Activated naive CD4-positive, alpha-beta T cell treated with anti-CD3 and anti-CD28 coated beads for 36 hours (primary cell): ENCODE data around the gene ERO1B. TPM values are rescaled to one million over a fixed set of nuclear protein-coding genes. Genes with fewer than 3 reads are reported as not detected.
A peak's percentile ranks its signal among the peaks of the same experiment; 100 is the strongest.
"Not testable (repeated sequence)": the region's sequence is repeated elsewhere in the genome, so short reads cannot be mapped to it uniquely, and the experiment has no call there.

Experiments used
- CTCF ChIA-PET: fragments of 350-600 bp; sonication (Branson Sonifier 250); formaldehyde crosslinking; loops from one replicate; lab custom pipeline; 2021; ENCODE audit warnings: antibody characterized with exemption; lab: Charles Lee
- DNase-seq: peaks from one replicate; pipeline ENCODE4 v3.0.0-alpha.2; 2020
- H3K27ac Mint-ChIP-seq: one replicate; pipeline ENCODE4 v1.8.0; 2021; ENCODE audit warnings: mild to moderate bottlenecking, mixed read lengths
- H3K27me3 Mint-ChIP-seq: one replicate; pipeline ENCODE4 v1.8.0; 2021; ENCODE audit warnings: low read depth, mixed read lengths
- H3K36me3 Mint-ChIP-seq: one replicate; pipeline ENCODE4 v1.8.0; 2021; ENCODE audit warnings: low read depth, mixed read lengths
- H3K4me1 Mint-ChIP-seq: one replicate; pipeline ENCODE4 v1.8.0; 2021; ENCODE audit warnings: low read depth, mixed read lengths
- H3K4me3 Mint-ChIP-seq: one replicate; pipeline ENCODE4 v1.8.0; 2021; ENCODE audit warnings: mild to moderate bottlenecking, moderate library complexity, mixed read lengths
- H3K9me3 Mint-ChIP-seq: one replicate; pipeline ENCODE4 v1.8.0; 2021; ENCODE audit warnings: mixed read lengths
- intact Hi-C: fragments of 100-400 bp; cut with micrococcal nuclease; formaldehyde crosslinking; loops from one replicate; pipeline ENCODE4 v1.15.1; 2023
- total RNA-seq, 2 experiments: library from RNA; stranded (reverse); gene quantifications; one replicate each; pipeline ENCODE4 v1.2.3, GENCODE V29; 2021

The ERO1B gene
- total RNA-seq, 2 experiments from 2014 or later = 1.6 to 2.5 TPM

DNA sequence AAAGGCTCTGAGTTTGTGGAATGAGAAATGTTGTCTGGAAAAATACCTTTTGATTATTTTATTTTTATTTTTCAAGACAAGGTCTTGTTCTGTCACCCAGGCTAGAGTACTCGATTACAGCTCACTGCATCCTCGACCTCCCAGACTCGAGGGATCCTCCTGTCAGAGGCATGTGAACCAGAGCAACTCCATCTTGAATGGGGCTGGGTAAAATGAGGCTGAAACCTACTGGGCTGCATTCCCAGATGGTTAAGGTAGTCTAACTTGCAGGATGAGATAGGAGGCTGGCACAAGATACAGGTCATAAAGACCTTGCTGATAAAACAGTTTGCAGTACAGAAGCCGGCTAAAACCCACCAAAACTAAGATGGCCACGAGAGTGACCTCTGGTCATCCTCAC, 32.3 kb upstream of the ERO1B start:
- CTCF ChIA-PET = interaction anchor here (1.7 kb wide), 1 partner anchor 9 kb away, joined by 4 read pairs; no protein-coding TSS in a partner anchor
- H3K27ac Mint-ChIP-seq, H3K4me1 Mint-ChIP-seq, H3K36me3 Mint-ChIP-seq, H3K4me3 Mint-ChIP-seq, H3K27me3 Mint-ChIP-seq, intact Hi-C loops, DNase-seq, H3K9me3 Mint-ChIP-seq: not testable (repeated sequence)

DNA sequence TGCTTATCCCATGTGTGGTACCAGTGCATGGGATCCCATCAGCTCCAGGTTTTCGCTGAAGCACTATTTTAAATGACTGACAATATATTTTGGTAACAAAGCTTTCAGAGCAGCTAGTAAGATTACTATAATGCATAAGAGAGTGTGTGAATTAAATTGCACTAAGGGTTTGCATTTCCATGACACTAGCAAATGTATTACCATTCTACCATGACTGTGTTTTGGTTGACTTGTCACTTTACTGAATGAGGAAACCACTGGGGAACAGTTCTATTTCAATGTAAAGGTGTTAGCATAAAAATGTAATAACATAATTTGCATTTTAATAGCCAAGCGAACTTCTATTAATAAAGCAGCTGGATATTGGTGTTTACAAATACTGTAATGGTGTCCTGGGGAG, 31.7 kb upstream of the ERO1B start:
- Mint-ChIP-seq H3K27ac (no peak overlapping the region), H3K4me1 (no peaks in the 10 kb centered on the region), H3K9me3 (no peaks in the 10 kb centered on the region), H3K27me3 (peaks cover 3% of the 10 kb centered on the region), H3K36me3 (no peaks in the 10 kb centered on the region), H3K4me3 (no peak overlapping the region)
- no peak for DNase-seq
- intact Hi-C loops = no loop called here
- CTCF ChIA-PET = no interaction called here

DNA sequence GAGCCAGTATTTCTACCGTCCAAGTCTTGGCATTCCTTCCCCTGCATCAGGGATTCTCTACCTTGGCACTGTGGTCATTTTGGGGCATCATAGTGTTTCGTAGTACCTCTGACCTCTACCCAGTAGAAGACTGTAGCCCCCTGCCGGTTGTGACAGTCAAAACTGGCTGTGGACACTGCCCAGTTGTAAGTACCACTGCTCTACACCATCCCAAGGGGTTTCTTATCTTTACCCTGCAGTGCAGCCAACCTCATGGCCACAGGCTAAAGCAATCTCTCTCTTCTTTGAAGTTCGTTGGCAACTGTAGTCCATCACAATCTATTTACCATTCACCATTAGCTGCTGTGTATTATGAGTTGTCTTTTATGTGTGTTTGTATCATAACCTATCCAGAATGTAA, 29.3 kb upstream of the ERO1B start:
- Mint-ChIP-seq H3K9me3 (no peaks in the 10 kb centered on the region), H3K36me3 (no peaks in the 10 kb centered on the region), H3K27ac (no peak overlapping the region), H3K4me3 (no peak overlapping the region), H3K4me1 (no peaks in the 10 kb centered on the region), H3K27me3 (peaks cover 3% of the 10 kb centered on the region)
- CTCF ChIA-PET = no interaction called here
- DNase-seq = no peak
- intact Hi-C loops = no loop called here

DNA sequence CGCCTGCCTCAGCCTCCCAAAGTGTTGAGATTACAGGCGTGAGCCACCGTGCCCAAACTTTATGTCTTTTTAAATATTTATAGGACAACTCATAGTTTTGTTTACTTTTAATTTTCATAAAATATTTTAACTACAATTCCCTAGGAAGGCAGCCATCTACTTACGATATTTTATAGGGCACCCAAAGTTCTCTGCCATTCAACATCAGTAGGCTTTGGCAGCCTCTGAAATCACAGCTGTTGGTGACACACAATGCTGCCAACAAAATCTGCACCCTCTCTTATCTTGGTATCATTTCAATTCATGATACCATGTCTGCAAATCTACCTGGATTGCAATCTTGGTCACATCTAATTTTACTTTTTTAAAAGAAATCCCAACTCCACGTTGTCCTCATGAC, 27.1 kb upstream of the ERO1B start:
- Mint-ChIP-seq H3K9me3 (no peaks in the 10 kb centered on the region), H3K4me1 (no peaks in the 10 kb centered on the region), H3K4me3 (no peak overlapping the region), H3K27ac (no peak overlapping the region), H3K36me3 (no peaks in the 10 kb centered on the region), H3K27me3 (no peaks in the 10 kb centered on the region)
- CTCF ChIA-PET = no interaction called here
- no peak for DNase-seq
- intact Hi-C loops = no loop called here

DNA sequence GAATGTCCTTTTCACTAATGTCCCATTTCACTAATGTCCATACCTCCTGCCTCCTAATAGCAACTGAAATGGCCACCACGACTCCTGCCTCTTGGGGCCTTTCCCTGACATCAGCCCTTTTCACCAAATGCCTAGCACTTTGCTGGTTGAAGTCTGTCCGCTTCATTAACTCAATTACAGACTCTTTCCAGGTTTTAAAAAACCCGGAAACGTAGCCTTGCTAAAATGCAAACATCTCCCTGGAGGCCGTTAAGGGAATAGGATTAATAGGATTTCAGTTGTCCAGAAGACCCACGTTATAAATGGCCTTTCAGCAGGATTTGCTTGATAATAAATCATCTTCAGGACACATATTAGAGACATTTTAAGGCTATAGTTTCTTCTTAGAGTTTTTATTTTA, 25.7 kb upstream of the ERO1B start:
- Mint-ChIP-seq H3K27ac (no peak overlapping the region), H3K36me3 (no peaks in the 10 kb centered on the region), H3K9me3 (no peaks in the 10 kb centered on the region), H3K4me1 (peaks cover 2% of the 10 kb centered on the region), H3K4me3 (no peak overlapping the region), H3K27me3 (no peaks in the 10 kb centered on the region)
- intact Hi-C loops = no loop called here
- no peak for DNase-seq
- CTCF ChIA-PET = no interaction called here

DNA sequence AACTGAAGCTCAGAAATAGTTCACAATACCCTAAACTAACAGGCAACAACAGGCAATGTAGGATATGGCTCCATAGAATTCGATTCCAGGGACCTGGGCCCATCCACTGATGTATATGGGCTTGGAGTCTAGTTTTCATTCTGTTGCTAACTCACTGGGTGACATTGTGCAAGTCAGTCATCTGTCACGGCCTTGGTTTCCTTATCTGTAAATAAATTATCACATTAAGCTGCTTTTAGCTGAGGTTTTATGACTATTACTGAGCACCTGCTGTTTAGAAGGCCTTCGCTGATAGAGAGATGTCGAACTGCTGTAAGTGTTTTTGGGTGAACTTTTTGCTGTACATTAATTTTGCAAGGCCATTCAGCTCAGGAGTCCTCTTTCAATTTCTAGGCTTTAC, 22.9 kb upstream of the ERO1B start:
- H3K4me3 Mint-ChIP-seq = no peak overlapping the region
- DNase-seq = no peak
- no peaks in the 10 kb centered on the region for H3K9me3 Mint-ChIP-seq
- H3K4me1 Mint-ChIP-seq = peaks cover 2% of the 10 kb centered on the region
- no peaks in the 10 kb centered on the region for H3K36me3 Mint-ChIP-seq
- CTCF ChIA-PET = interaction anchor here (1.2 kb wide), 1 partner anchor 10 kb away, joined by 4 read pairs; no protein-coding TSS in a partner anchor
- no peak overlapping the region for H3K27ac Mint-ChIP-seq
- intact Hi-C loops = no loop called here
- H3K27me3 Mint-ChIP-seq = no peaks in the 10 kb centered on the region

DNA sequence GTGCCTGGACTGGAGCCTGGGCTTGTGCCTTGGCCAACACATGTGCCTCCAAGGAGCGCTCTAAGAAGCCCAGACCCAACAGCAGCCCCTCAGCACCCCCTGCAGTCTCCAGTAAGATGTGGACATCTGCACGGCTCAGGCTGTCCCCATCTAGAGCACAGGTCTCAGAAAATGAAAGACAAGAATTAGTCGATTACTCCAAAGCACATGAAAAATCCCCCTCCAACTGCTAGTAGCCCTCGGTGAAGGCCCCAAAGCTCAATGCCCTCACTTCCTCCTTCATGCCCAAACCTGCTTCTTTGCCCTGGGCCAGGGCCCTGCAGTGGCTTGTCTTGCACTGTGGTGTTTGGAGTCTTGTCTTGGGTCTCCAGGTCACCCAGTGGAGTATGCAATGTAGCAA, 21.9 kb upstream of the ERO1B start:
- Mint-ChIP-seq H3K4me3 (no peak overlapping the region), H3K9me3 (no peaks in the 10 kb centered on the region), H3K36me3 (no peaks in the 10 kb centered on the region), H3K27ac (no peak overlapping the region), H3K27me3 (no peaks in the 10 kb centered on the region), H3K4me1 (peaks cover 2% of the 10 kb centered on the region)
- intact Hi-C loops = loop anchor here (1.0 to 2.0 kb wide), 2 partner anchors 19 to 195 kb away; no protein-coding TSS in a partner anchor
- CTCF ChIA-PET = interaction anchor here (0.7 to 0.9 kb wide), 2 partner anchors 18 to 120 kb away, joined by 3 read pairs; no protein-coding TSS in a partner anchor
- DNase-seq = peak; percentile 42

DNA sequence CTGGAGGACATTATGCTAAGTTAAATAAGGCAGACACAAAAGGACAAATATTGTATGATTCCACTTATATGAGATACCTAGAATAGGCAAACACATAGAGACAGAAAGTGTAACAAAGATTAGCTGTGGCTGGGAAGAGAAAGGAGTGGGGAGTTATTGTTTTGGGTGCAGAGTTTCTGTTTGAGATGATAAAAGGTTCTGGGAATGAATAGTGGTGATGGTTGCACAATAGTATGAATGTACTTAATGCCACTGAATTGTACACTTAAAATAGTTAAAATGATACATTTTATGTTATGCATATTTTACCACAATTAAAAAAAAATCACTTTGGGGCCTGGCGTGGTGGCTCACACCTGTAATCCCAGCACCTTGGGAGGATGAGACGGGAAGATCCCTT, 21.2 kb upstream of the ERO1B start:
- Mint-ChIP-seq H3K27me3 (no peaks in the 10 kb centered on the region), H3K9me3 (no peaks in the 10 kb centered on the region), H3K4me1 (peaks cover 2% of the 10 kb centered on the region), H3K36me3 (no peaks in the 10 kb centered on the region), H3K27ac (no peak overlapping the region), H3K4me3 (no peak overlapping the region)
- CTCF ChIA-PET = interaction anchor here (0.7 to 0.9 kb wide), 2 partner anchors 17 to 120 kb away, joined by 3 read pairs; no protein-coding TSS in a partner anchor
- DNase-seq = no peak
- intact Hi-C loops = loop anchor here (1.0 to 2.0 kb wide), 2 partner anchors 19 to 194 kb away; no protein-coding TSS in a partner anchor

DNA sequence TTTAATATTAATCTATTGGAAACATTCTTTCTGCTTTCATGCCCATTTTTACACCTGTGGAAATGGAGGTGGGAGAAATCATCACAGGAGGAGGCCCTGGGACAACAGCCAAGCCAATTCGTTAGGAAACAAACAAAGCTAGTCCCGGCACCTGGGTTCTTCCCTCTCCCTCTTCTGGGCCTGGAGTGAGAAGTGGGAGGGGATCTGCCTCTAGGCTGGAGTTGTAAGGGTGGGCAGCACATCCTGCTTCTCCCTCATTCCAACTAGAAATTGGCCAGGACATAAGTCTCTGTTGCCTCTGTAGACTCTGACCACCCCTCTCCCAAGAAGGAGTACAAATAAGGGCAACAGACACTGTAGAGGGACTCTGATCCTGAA, 20.2 kb upstream of the ERO1B start:
- H3K9me3 Mint-ChIP-seq = no peaks in the 10 kb centered on the region
- H3K27ac Mint-ChIP-seq = no peak overlapping the region
- no peak overlapping the region for H3K4me3 Mint-ChIP-seq
- no peaks in the 10 kb centered on the region for H3K27me3 Mint-ChIP-seq
- DNase-seq = no peak
- H3K4me1 Mint-ChIP-seq = peaks cover 2% of the 10 kb centered on the region
- intact Hi-C loops = loop anchor here (2.0 kb wide), 1 partner anchor 193 kb away; no protein-coding TSS in a partner anchor
- CTCF ChIA-PET = no interaction called here
- H3K36me3 Mint-ChIP-seq = no peaks in the 10 kb centered on the region

DNA sequence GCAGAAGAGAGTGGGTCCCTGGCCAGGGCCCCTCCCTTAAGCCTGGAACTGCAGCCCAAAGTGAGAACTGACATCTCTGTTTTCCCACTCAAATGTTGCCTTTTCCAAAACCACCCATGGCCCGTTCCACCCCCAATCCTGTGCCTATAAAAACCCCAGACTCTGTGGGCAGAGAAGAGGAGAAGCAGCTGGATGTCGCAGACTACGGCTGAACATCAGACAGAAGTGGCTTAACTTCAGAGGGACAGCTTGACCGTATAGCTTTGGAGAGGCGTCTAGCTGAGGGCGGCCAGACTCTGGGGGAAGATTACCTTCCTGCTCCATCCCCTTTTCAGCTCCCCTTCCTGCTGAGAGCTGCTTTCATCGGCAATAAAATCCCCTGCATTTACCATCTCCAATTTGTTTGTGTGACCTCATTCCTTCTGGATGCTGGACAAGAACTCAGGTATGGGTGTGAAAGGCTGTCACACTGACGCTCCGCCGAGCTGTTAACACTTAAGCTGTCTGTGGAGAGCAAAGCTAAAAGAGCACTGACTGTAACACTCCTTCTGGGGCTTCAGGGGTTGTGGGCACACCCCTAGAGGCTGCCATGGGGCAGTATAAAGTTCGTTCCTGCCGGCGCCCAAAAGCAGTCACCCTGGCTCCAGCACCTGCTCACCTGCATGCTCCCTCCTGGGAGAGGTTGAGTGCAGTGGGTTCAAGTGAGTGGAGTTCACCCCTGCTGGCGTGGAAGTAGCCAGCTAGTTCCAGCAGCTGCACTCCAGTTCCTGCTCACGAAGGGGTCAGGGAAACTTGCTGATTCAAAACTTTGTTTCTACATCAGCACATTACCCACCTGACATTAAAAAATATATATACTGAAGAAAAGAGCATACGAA, 19.6 kb upstream of the ERO1B start:
- intact Hi-C loops = no loop called here
- Mint-ChIP-seq H3K36me3 (no peaks in the 10 kb centered on the region), H3K4me1 (peaks cover 2% of the 10 kb centered on the region), H3K9me3 (no peaks in the 10 kb centered on the region), H3K4me3 (no peak overlapping the region), H3K27me3 (no peaks in the 10 kb centered on the region), H3K27ac (no peak overlapping the region)
- CTCF ChIA-PET = interaction anchor here (0.6 kb wide), 1 partner anchor 110 kb away, joined by 6 read pairs; no protein-coding TSS in a partner anchor
- no peak for DNase-seq

DNA sequence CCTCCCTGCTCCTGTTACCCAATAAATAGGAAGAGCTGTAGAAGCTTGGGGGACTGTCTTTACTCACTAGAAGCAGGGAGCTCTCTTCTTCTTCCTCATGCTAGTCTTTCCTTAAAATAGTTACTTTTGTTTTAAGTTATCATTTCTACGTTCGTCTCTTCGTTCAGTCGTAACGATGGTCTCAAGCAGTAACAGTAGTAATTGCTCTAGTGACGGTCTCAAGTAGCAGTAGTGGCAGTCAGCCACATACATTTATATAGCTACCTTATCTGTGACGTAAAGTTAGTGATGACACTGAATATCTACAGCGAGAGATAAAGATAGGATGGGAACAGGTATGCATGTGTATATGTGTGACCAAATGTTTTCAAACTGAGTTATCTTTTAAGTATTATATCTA, 15.4 kb upstream of the ERO1B start:
- intact Hi-C loops = no loop called here
- H3K4me3 Mint-ChIP-seq = no peak overlapping the region
- H3K9me3 Mint-ChIP-seq = no peaks in the 10 kb centered on the region
- no peaks in the 10 kb centered on the region for H3K4me1 Mint-ChIP-seq
- H3K36me3 Mint-ChIP-seq = no peaks in the 10 kb centered on the region
- H3K27ac Mint-ChIP-seq = no peak overlapping the region
- no peaks in the 10 kb centered on the region for H3K27me3 Mint-ChIP-seq
- CTCF ChIA-PET = no interaction called here
- DNase-seq = no peak

DNA sequence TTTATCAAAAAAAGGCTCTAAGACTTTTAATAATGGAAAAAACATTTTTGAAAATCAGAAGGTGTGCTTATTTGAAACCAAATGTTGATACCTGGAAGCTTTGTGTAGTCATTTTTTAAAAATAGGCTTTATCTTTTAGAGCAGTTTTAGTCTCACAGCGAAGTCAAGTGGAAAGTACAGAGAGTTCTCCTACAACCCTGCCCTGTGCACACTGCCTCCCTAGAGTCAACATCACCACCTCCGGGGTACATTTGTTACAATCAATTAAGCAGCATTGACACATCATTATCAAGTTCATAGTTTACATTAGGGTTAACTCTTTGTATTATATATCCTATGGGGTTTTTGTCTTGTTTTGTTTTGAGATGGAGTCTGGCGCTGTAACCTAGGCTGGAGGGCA, 10.7 kb upstream of the ERO1B start:
- no peak overlapping the region for H3K27ac Mint-ChIP-seq
- no peaks in the 10 kb centered on the region for H3K36me3 Mint-ChIP-seq
- no peaks in the 10 kb centered on the region for H3K4me1 Mint-ChIP-seq
- intact Hi-C loops = no loop called here
- no peak for DNase-seq
- no peak overlapping the region for H3K4me3 Mint-ChIP-seq
- no peaks in the 10 kb centered on the region for H3K9me3 Mint-ChIP-seq
- CTCF ChIA-PET = no interaction called here
- peaks cover 2% of the 10 kb centered on the region for H3K27me3 Mint-ChIP-seq
